Gastrocnemius medialis (tissue), 4 donors: ENCODE measurements around the gene TMEM247. TPM values are rescaled to one million over a fixed set of nuclear protein-coding genes. Genes with fewer than 3 reads are reported as not detected.

Experiments
- ATAC-seq, 2 donors: fragments of 150-250 bp; one replicate each; pipeline ENCODE4 v1.9.1; 2016
- DNase-seq, 2 donors: peaks; one replicate each; pipeline ENCODE4 v3.0.0-alpha.2; 2019
- H3K27ac ChIP-seq, 4 donors: fragments of 200-600 bp; sonication (generic); 1 replicate in 1 of 4; 2 replicates in 3 of 4; pipeline ENCODE4 v1.5.1; 2016 to 2018; ENCODE audit warnings: mild to moderate bottlenecking in 2 of 4, moderate library complexity in 1 of 4
- H3K27me3 ChIP-seq, 3 donors: fragments of 200-600 bp; sonication (generic) in 2 of 3; 1 replicate in 1 of 3; 2 replicates in 2 of 3; pipeline versions ENCODE4 v1.5.1 to v1.6.0; 2016 to 2019; ENCODE audit warnings: mild to moderate bottlenecking in 1 of 3, moderate library complexity in 1 of 3
- H3K36me3 ChIP-seq, 2 donors: fragments of 200-600 bp; sonication (generic) in 1 of 2; one replicate each; pipeline ENCODE4 v1.5.1; 2017 to 2018
- H3K4me1 ChIP-seq, 2 donors: fragments of 200-600 bp; sonication (generic) in 1 of 2; one replicate each; pipeline ENCODE4 v1.5.1; 2016 to 2017; ENCODE audit warnings: mild to moderate bottlenecking in 2 of 2
- H3K4me3 ChIP-seq, 4 donors: fragments of 200-600 bp; sonication (generic) in 3 of 4; 1 replicate in 1 of 4; 2 replicates in 3 of 4; pipeline ENCODE4 v1.5.1; 2016 to 2019; ENCODE audit warnings: mild to moderate bottlenecking in 2 of 4
- H3K9me3 ChIP-seq, 3 donors: fragments of 200-600 bp; sonication (generic) in 2 of 3; 1 replicate in 1 of 3; 2 replicates in 2 of 3; pipeline ENCODE4 v1.5.1; 2016 to 2019
- POLR2A ChIP-seq, 2 donors: fragments of 450-650 bp; IDR thresholded peaks; one replicate each; pipeline ENCODE4 v1.6.1; 2017; ENCODE audit warnings: antibody characterized with exemption in 2 of 2, mild to moderate bottlenecking in 2 of 2, moderate library complexity in 2 of 2
- in situ Hi-C, 4 donors: fragments of 200-750 bp; cut with MboI; loops; one replicate each; pipeline versions ENCODE4 v1.15.0 to v1.8.0; 2017; ENCODE audit warnings: low sequenced_read_pairs in 4 of 4
- intact Hi-C: fragments of 100-400 bp; cut with DNase I; formaldehyde crosslinking; loops from one replicate; pipeline ENCODE4 v1.15.1; 2023; ENCODE audit warnings: low total_unique reads
- total RNA-seq, 4 donors: library from RNA; depleted of rRNA; stranded (reverse); fragments of >200 nt; gene quantifications; one replicate each; pipeline versions ENCODE4 v1.1.0 to v1.2.3, GENCODE V29; 2016
- TF ChIP-seq, protein P1 (sequence below), 5 experiments: fragments of 450-650 bp in 3 of 5; fragments of 200-600 bp in 2 of 5; sonication (generic) in 2 of 5; IDR thresholded peaks in 4 of 5; conservative IDR thresholded peaks in 1 of 5; 1 replicate in 4 of 5; 2 replicates in 1 of 5; pipeline ENCODE4 v1.5.1; 2016 to 2019; ENCODE audit warnings: antibody characterized with exemption in 5 of 5, mild to moderate bottlenecking in 3 of 5, moderate library complexity in 3 of 5

The TMEM247 gene
- total RNA-seq, 4 donors from 2014 or later, result not detected

DNA sequence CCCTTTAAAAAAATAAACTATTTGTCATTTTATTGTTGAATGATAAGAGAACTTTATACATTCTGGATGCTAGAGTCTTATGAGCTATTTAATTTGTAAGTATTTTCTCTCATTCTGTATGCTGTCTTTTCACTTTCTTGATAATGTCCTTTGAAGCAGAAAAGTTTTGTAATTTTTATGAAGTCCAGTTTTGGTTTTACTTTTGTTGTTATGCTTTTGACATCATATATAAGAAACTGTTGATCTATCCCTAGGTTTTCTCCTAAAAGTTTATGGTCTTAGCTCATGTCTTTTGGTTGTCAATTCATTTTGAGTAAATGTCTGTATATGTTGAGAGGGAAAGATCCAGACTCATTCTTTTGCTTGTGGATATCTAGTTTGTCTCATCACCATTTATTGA lies 52.5 kb downstream of the TMEM247 start:
- Histone ChIP-seq H3K27me3 (no peaks in the 10 kb centered on the region), H3K4me3 (no peak overlapping the region), H3K27ac (no peak overlapping the region), H3K4me1 (peaks cover 0 to under 1% of the 10 kb centered on the region in 2 donors), H3K9me3 (no peaks in the 10 kb centered on the region), H3K36me3 (no peaks in the 10 kb centered on the region)
- in situ Hi-C loops, result no loop called here
- no peak for DNase-seq
- no peak for ATAC-seq
- intact Hi-C loops, result no loop called here
- no peak for TF ChIP-seq POLR2A (IDR thresholded peaks at IDR 0.05)
- TF ChIP-seq, protein P1, sequence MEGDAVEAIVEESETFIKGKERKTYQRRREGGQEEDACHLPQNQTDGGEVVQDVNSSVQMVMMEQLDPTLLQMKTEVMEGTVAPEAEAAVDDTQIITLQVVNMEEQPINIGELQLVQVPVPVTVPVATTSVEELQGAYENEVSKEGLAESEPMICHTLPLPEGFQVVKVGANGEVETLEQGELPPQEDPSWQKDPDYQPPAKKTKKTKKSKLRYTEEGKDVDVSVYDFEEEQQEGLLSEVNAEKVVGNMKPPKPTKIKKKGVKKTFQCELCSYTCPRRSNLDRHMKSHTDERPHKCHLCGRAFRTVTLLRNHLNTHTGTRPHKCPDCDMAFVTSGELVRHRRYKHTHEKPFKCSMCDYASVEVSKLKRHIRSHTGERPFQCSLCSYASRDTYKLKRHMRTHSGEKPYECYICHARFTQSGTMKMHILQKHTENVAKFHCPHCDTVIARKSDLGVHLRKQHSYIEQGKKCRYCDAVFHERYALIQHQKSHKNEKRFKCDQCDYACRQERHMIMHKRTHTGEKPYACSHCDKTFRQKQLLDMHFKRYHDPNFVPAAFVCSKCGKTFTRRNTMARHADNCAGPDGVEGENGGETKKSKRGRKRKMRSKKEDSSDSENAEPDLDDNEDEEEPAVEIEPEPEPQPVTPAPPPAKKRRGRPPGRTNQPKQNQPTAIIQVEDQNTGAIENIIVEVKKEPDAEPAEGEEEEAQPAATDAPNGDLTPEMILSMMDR (IDR thresholded peaks at IDR 0.05 in 4 of 5, conservative IDR thresholded peaks at IDR 0.05 in 1 of 5), result no peak

Other genes with a start within 250 kb of the TMEM247 start
- 10 to 100 TPM; 61.5 to 95.1 (median 90.0) TPM for gene EPAS1, start 182.2 kb upstream of the TMEM247 start, total RNA-seq
- 100 to 1,000 TPM; 116 to 139 (median 121) TPM for gene RHOQ, start 62.9 kb downstream of the TMEM247 start, total RNA-seq
- 1 to 10 TPM; 2.0 to 4.7 (median 3.5) TPM for gene ATP6V1E2, start 63.0 kb downstream of the TMEM247 start, total RNA-seq
- gene PIGF, start 137.5 kb downstream of the TMEM247 start, total RNA-seq, result 10 to 100 TPM in 2 of 4 donors, 1 to 10 TPM in 2; 6.0 to 18.5 (median 10.1) TPM
- 10 to 100 TPM; 11.9 to 21.4 (median 16.2) TPM for gene CRIPT, start 137.7 kb downstream of the TMEM247 start, total RNA-seq
- 10 to 100 TPM; 10.9 to 27.6 (median 14.5) TPM for gene SOCS5, start 219.7 kb downstream of the TMEM247 start, total RNA-seq